Renal pelvis (tissue), 12 donors: Measurements from ENCODE around the gene MEX3B. TPM values are rescaled to one million over a fixed set of nuclear protein-coding genes. Genes with fewer than 3 reads are reported as not detected.
A peak's percentile ranks its signal among the peaks of the same experiment; 100 is the strongest.

ENCODE experiments used
- DNase-seq: peaks from one replicate; pipeline ENCODE4 v3.0.0-alpha.2; 2013
- long read RNA-seq, 16 experiments: transcript quantifications; one replicate each; lab custom pipeline, GENCODE V29; 2026
- polyA plus RNA-seq, 3 donors: library from polyadenylated mRNA; unstranded; fragments of 120-200 nt; gene quantifications; one replicate each; pipeline ENCODE4 v1.2.1, GENCODE V29; 2013; ENCODE audit not compliant: insufficient read length in 3 of 3

Gene MEX3B
- 10 to 100 TPM; 10.8 to 18.5 (median 16.9) TPM for polyA plus RNA-seq
- long read RNA-seq, donor 1, full-length matches to known transcripts, result 16 of 16 reads
- long read RNA-seq, donor 1, partial matches to known transcripts, result 0 of 16 reads
- long read RNA-seq, donor 1, other reads (novel, unspliced or antisense), result 0 of 16 reads
- long read RNA-seq, donor 2, full-length matches to known transcripts, result 30 of 30 reads
- long read RNA-seq, donor 2, partial matches to known transcripts, result 0 of 30 reads
- long read RNA-seq, donor 2, other reads (novel, unspliced or antisense), result 0 of 30 reads
- long read RNA-seq, donor 3, full-length matches to known transcripts, result 22 of 22 reads
- long read RNA-seq, donor 3, partial matches to known transcripts, result 0 of 22 reads
- long read RNA-seq, donor 3, other reads (novel, unspliced or antisense), result 0 of 22 reads
- long read RNA-seq, donor 4, full-length matches to known transcripts, result 19 of 19 reads
- long read RNA-seq, donor 4, partial matches to known transcripts, result 0 of 19 reads
- long read RNA-seq, donor 4, other reads (novel, unspliced or antisense), result 0 of 19 reads
- long read RNA-seq, donor 5, full-length matches to known transcripts, result 14 of 14 reads
- long read RNA-seq, donor 5, partial matches to known transcripts, result 0 of 14 reads
- long read RNA-seq, donor 5, other reads (novel, unspliced or antisense), result 0 of 14 reads
- long read RNA-seq, donor 6, full-length matches to known transcripts, result 19 of 19 reads
- long read RNA-seq, donor 6, partial matches to known transcripts, result 0 of 19 reads
- long read RNA-seq, donor 6, other reads (novel, unspliced or antisense), result 0 of 19 reads
- long read RNA-seq, donor 7, full-length matches to known transcripts, result 61 of 61 reads
- long read RNA-seq, donor 7, partial matches to known transcripts, result 0 of 61 reads
- long read RNA-seq, donor 7, other reads (novel, unspliced or antisense), result 0 of 61 reads
- long read RNA-seq, donor 8, full-length matches to known transcripts, result 50 of 50 reads
- long read RNA-seq, donor 8, partial matches to known transcripts, result 0 of 50 reads
- long read RNA-seq, donor 8, other reads (novel, unspliced or antisense), result 0 of 50 reads
- long read RNA-seq, donor 9, full-length matches to known transcripts, result 40 of 40 reads
- long read RNA-seq, donor 9, partial matches to known transcripts, result 0 of 40 reads
- long read RNA-seq, donor 9, other reads (novel, unspliced or antisense), result 0 of 40 reads
- long read RNA-seq, donor 10, full-length matches to known transcripts, result 26 of 26 reads
- long read RNA-seq, donor 10, partial matches to known transcripts, result 0 of 26 reads
- long read RNA-seq, donor 10, other reads (novel, unspliced or antisense), result 0 of 26 reads
- long read RNA-seq, donor 11, full-length matches to known transcripts, result 32 of 32 reads
- long read RNA-seq, donor 11, partial matches to known transcripts, result 0 of 32 reads
- long read RNA-seq, donor 11, other reads (novel, unspliced or antisense), result 0 of 32 reads
- long read RNA-seq, donor 12, full-length matches to known transcripts, result 36 of 36 reads
- long read RNA-seq, donor 12, partial matches to known transcripts, result 0 of 36 reads
- long read RNA-seq, donor 12, other reads (novel, unspliced or antisense), result 0 of 36 reads
- long read RNA-seq, donor 13, full-length matches to known transcripts, result 7 of 7 reads
- long read RNA-seq, donor 13, partial matches to known transcripts, result 0 of 7 reads
- long read RNA-seq, donor 13, other reads (novel, unspliced or antisense), result 0 of 7 reads
- long read RNA-seq, donor 14, result 0 reads
- long read RNA-seq, donor 15, result 0 reads
- long read RNA-seq, donor 16, full-length matches to known transcripts, result 31 of 31 reads
- long read RNA-seq, donor 16, partial matches to known transcripts, result 0 of 31 reads
- long read RNA-seq, donor 16, other reads (novel, unspliced or antisense), result 0 of 31 reads

DNA sequence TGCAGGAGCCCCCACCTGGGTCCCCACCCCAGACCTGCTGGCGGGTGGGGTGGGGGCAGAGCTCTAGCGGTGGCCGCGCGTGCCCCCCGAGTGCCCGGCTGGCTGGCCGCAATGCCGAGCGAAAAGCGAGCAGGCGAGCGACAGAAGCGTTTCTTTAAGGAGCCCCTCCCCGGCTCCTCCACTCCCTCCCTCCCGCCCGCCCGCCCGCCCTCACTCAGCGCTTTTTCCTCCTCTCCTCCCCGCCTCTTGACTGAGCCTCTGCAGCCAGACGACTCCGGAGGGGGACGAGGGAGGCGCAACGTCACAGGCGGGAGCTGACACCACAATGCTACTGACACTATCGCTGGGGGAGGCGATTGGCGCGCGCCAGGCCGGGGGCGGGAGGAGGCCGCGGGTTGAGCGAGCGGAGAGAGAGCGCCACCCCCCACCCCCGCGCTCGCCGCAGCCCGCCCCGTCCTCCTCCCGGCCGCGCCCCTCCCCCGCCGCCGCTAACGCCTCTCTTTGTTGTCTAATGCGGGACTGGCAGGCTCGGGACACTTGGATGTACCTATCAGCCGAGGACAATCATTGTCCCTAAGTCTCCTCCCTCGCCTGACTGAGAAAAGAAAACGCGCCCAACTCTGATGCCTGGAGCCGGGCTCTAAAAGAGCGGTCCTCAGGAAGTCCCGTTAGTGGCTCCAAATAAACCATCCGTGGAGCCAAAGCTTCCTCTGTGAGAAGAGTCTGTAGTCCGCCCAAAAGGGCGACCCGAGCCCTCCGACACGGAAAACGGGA is at the start of gene MEX3B:
Gene MEX3B (minus strand): TSS at position 127 of the 774 bp plus-strand sequence. CDS start 313 bp downstream, outside the sequence.
- DNase-seq, result peak; percentile 96

- DNase-seq, result no peak
Observed at GRCh38 chr15:82093774-82094211, 48.0 kb upstream of the MEX3B start.

GRCh38 chr15:82093325-82093724 is 47.5 kb upstream of the MEX3B start:
- no peak for DNase-seq

DNA sequence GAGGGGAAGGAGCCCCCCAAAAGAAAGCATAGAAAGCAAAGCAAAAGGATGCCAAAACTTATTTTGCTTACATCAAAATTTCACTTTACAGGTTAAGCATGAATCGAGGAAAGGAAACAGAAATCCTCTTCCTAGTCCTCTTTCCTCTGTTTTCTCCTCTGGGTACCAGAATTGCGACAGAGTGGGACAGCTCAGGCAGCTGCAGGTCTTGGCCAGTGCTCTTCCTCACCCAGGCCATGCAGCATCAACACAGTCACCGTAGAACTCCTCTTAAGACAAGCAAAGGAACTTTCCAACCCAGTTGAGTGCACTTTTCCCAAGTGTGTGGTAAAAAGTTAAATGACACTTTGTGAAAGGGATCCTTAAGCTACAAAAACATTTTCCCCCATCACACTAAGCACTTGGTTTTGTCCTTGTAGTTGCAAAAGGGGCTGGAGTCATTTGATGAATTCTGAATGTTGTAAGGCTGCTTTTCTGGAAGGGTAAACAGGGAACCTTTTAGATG is 45.9 kb upstream of the MEX3B start:
- no peak for DNase-seq

GRCh38 chr15:82086243-82086995 is 40.6 kb upstream of the MEX3B start:
- DNase-seq, result no peak

DNA sequence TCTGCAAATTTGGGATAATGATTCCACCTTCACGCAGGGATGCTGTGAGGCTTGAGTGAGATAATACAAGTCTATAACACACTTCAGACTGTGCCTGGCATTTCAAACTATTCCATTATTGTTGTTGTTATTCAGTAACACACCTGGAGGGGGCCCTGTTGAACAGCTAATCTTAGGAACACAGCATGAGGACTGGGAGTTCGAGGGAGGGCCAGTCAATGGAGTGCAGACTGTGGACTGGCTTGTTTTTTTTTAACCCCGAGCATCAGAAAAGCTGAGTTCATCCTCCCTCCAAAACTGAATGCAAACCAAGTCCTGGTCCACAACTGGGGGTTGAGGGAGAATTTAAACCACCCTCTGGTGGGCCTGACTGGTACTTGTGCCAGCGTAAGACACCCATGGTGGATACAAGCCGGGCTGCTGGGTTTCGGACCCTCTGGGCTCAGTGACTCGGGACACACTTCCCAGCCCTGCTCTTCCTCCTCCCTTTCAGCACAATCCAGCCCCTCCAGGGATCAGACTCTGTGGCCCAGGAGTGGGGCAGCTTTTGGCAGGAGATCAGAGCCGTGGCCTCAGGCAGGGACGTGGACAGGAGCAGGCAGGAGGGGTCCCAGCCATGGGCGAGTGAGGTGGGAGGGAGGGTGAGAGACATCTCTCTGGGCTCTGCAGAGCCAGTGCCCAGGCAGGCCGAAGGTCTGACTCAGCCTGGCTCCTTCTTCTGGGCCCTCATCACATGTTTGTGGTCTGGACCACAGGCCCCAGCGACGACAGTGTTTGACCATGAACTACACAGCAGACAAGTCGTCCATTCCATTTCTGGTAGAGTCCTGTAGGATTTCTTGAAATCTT is 36.3 kb upstream of the MEX3B start:
- no peak for DNase-seq

DNA sequence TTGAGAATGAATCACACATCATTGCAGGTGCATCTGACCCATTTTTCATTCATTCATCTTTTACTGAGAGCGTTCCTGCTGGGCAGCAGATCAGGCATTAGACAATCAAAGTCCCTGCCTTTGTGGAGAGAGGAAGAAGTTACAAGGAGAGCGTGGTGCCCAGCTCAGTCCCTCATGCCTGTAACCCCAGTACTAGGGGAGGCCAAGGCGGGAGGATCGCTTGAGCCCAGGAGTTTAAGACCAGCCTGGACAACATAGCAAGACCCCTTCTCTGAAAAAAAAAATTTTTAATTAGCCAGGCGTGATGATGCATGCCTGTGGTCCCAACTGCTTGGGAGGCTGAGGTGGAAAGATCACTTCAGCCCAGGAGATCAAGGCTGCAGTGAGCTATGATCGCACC is 35.0 kb upstream of the MEX3B start:
- DNase-seq, result no peak

DNA sequence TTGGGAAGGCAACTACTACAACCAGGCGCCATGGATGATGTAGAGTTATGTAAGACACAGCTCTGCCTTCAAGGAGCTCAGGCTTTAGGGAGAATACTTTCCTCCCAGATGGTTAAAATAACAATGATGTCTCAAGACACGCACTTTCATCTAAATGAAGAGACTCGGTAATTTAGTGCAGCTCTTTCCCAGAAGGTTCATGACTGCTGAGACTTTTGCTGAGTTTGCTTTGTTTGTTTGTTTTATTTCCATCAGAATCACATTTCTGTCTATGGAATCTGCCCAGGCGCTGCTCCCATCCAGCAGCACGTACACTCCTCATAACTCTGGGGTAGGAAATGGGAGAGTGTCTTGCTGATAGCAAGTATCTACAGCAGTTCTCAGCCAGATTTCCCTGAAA is 33.9 kb upstream of the MEX3B start:
- DNase-seq, result no peak

DNA sequence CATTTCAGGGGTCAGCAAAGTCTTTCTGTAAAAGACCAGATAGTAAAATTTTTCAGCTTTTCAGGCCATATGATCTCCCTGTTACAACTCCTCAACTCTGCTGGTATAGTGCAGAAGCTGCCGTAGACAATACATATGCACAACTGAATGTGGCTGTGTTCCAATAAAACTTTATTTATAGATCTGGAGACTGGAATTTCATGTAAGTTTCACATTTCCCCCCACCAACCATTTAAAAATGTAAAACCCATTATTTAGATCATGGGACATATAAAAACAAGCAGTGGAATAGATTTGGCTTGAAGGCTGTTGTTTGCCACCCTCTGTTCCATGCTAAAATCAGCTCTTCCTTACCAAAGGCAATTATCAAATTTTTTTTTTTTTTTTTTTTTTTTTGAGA is 28.8 kb upstream of the MEX3B start:
- DNase-seq, result no peak

- no peak for DNase-seq
Observed at GRCh38 chr15:82072926-82073537, 27.2 kb upstream of the MEX3B start.

DNA sequence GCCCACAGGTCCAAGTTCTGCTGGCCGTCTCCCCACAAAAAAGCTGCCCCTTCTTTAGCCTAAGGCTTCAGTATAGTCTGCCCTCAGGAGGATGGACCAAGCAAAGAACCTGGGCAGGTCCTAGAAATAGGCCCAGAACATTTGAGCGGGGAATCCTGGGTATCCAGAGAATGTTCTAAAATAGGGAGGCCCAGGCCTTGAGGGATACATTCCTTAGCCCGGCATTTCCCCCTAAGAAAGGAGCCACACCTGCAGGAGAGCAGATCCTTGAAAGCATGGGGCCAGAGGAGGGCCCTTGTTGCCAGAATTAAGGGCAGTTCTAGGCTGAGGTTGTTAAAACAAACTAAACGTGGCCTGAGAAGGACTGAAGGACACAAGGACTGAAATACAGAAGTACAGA is 20.6 kb upstream of the MEX3B start:
- no peak for DNase-seq

DNA sequence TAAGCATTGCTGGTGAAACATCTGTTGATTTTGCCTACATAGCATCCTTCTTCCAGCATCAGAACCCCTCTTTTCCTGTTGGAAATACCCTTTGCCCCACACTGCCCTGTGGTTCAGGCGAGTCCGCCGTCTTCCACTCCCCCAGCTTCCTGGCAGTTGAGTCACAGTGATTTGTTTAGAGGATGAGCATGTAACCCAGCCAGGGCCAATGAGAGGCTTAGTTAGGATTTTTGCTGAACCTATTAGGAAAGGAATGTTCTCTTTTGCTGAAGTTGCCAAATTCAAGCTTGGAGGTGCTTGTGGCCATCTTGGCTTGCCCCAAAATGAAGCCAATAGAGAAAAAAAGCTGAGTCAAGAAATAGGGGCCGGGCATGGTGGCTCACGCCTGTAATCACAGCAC is 19.0 kb upstream of the MEX3B start:
- no peak for DNase-seq

DNA sequence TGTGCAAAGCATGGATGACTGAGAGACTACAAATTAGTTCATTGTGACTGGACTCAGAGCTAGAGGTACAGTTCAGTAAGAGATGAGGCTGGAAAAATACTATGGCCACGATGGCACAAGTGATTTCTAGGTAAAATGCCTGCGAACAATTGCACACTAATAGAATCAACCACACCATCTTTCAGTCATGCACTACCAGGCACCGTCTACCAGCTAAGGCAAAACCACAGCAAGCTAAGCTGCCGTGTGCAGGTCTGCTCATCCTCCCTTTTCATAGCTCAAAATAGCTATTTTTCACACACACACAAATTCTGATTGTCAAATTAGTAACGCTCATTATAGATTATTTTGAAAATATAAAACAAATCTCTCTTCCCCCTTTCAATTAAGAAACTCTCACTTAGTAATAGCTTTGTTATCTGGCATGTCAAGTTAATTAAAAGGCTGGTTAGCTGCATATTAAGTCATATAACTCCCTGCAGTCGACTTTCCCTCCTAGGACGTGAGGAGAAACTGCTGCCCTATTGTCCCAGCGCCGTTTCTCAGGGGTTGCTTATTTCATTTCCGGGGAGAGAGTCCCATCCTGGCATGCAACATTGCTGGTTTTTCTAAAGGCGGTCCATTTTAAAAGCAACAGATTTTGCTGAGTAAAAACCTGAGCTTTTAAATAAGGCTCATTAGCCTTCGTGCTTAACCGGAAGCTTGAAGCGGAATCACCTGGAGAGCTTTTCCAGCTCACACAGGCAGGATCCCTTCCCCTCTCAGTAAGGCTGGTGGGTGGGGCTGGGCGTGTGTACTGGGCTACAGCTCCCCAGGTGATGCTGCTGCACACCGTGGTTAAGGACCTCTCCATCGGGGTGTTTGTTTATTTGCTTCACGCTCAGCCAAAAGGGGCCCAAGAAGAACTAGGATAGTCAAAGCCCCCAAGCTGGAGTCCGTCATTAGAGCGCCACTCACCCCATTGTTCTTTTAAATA is 16.9 kb upstream of the MEX3B start:
- no peak for DNase-seq

- no peak for DNase-seq
Observed at GRCh38 chr15:82060817-82061216, 15.0 kb upstream of the MEX3B start.

GRCh38 chr15:82058517-82059204 is 12.8 kb upstream of the MEX3B start:
- no peak for DNase-seq
